Osteoblast (primary cell): Measurements from ENCODE around the gene SHE. TPM values are rescaled to one million over a fixed set of nuclear protein-coding genes. Genes with fewer than 3 reads are reported as not detected.

Experiments used
- DNase-seq: peaks from one replicate; pipeline ENCODE4 v3.0.0; 2011; ENCODE audit warnings: low spot score, mixed read lengths; ENCODE audit not compliant: insufficient read length; ENCODE audit errors: missing footprints
- H2AFZ ChIP-seq: 2 replicates; pipeline ENCODE4 v1.6.0; 2011; ENCODE audit warnings: mild to moderate bottlenecking, low read length
- H3K27ac ChIP-seq: 2 replicates; pipeline ENCODE4 v1.5.1; 2011; ENCODE audit warnings: mild to moderate bottlenecking, low read depth, low read length, moderate library complexity
- H3K27me3 ChIP-seq: 2 replicates; pipeline ENCODE4 v1.6.0; 2012; ENCODE audit warnings: mild to moderate bottlenecking, control low read depth, inconsistent platforms, low read length, moderate library complexity; ENCODE audit not compliant: insufficient read depth
- H3K36me3 ChIP-seq: 2 replicates; pipeline ENCODE4 v1.5.1; 2011; ENCODE audit warnings: mild to moderate bottlenecking, low read length, control low read depth, moderate library complexity; ENCODE audit not compliant: insufficient read depth
- H3K4me1 ChIP-seq: 2 replicates; pipeline ENCODE4 v1.5.1; 2011; ENCODE audit warnings: mild to moderate bottlenecking, low read length, control low read depth, moderate library complexity; ENCODE audit not compliant: insufficient read depth
- H3K4me2 ChIP-seq: 2 replicates; pipeline ENCODE4 v1.6.0; 2011; ENCODE audit warnings: mild to moderate bottlenecking, low read length; ENCODE audit not compliant: insufficient read depth
- H3K4me3 ChIP-seq: fragments of 200-600 bp; sonication (generic); 3 replicates; pipeline ENCODE4 v1.5.1; 2012; ENCODE audit warnings: mild to moderate bottlenecking, low read length, inconsistent platforms; ENCODE audit not compliant: insufficient read depth
- H3K79me2 ChIP-seq: 2 replicates; pipeline ENCODE4 v1.6.0; 2012; ENCODE audit warnings: mild to moderate bottlenecking, low read length, control low read depth, inconsistent platforms; ENCODE audit not compliant: insufficient read depth
- H3K9me3 ChIP-seq: 2 replicates; pipeline ENCODE4 v1.5.1; 2011; ENCODE audit warnings: low read depth, low read length, control low read depth
- H4K20me1 ChIP-seq: 2 replicates; pipeline ENCODE4 v1.6.0; 2012; ENCODE audit warnings: mild to moderate bottlenecking, low read length, control low read depth; ENCODE audit not compliant: insufficient read depth
- total RNA-seq: library from RNA; depleted of rRNA; stranded (reverse); fragments of >200 nt; gene quantifications from 2 replicates; pipeline ENCODE4 v1.2.3, GENCODE V29; 2012
- TF ChIP-seq, protein P1 (sequence below): IDR thresholded peaks from 2 replicates; pipeline ENCODE4 v1.5.1; 2011; ENCODE audit warnings: mild to moderate bottlenecking, low read depth, low read length, moderate library complexity; ENCODE audit errors: extremely low read depth

The SHE gene
- total RNA-seq, 1 donor, result not detected

DNA sequence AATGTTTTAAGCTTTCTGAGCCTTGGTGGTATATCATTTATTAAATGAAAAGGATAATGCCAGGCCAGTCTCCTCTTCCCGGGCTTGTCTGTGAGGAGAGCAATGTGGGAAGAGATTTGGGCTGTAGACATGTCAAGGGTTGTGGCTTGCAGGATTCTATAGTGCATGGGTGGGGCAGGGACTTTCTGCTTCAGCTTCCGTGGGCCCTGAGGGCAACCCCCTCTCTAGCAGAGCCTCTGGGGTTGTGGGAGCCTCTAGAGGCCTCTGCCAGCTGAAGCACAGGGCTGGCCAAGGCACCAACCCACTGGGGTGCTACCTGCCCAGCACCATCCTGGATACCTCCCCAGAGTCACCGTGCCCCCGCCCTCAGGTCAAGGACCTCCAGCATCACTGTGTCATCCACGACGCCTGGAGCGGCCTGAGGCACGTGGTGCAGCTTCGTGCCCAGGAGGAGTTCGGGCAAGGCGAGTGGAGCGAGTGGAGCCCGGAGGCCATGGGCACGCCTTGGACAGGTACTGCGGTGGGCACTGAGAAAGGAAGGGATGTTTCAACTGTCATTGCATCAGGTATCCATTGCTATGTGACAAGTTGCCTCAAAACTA is 66.5 kb downstream of the SHE start:
- no peak for DNase-seq
- Histone ChIP-seq H2AFZ (no peak overlapping the region), H3K79me2 (no peaks in the 10 kb centered on the region), H3K4me3 (no peak overlapping the region), H3K4me2 (no peak overlapping the region), H3K4me1 (peaks cover 24% of the 10 kb centered on the region), H4K20me1 (no peaks in the 10 kb centered on the region), H3K36me3 (no peaks in the 10 kb centered on the region), H3K9me3 (no peaks in the 10 kb centered on the region), H3K27me3 (no peaks in the 10 kb centered on the region), H3K27ac (no peak overlapping the region)
- TF ChIP-seq, protein P1, sequence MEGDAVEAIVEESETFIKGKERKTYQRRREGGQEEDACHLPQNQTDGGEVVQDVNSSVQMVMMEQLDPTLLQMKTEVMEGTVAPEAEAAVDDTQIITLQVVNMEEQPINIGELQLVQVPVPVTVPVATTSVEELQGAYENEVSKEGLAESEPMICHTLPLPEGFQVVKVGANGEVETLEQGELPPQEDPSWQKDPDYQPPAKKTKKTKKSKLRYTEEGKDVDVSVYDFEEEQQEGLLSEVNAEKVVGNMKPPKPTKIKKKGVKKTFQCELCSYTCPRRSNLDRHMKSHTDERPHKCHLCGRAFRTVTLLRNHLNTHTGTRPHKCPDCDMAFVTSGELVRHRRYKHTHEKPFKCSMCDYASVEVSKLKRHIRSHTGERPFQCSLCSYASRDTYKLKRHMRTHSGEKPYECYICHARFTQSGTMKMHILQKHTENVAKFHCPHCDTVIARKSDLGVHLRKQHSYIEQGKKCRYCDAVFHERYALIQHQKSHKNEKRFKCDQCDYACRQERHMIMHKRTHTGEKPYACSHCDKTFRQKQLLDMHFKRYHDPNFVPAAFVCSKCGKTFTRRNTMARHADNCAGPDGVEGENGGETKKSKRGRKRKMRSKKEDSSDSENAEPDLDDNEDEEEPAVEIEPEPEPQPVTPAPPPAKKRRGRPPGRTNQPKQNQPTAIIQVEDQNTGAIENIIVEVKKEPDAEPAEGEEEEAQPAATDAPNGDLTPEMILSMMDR, result no peak

DNA sequence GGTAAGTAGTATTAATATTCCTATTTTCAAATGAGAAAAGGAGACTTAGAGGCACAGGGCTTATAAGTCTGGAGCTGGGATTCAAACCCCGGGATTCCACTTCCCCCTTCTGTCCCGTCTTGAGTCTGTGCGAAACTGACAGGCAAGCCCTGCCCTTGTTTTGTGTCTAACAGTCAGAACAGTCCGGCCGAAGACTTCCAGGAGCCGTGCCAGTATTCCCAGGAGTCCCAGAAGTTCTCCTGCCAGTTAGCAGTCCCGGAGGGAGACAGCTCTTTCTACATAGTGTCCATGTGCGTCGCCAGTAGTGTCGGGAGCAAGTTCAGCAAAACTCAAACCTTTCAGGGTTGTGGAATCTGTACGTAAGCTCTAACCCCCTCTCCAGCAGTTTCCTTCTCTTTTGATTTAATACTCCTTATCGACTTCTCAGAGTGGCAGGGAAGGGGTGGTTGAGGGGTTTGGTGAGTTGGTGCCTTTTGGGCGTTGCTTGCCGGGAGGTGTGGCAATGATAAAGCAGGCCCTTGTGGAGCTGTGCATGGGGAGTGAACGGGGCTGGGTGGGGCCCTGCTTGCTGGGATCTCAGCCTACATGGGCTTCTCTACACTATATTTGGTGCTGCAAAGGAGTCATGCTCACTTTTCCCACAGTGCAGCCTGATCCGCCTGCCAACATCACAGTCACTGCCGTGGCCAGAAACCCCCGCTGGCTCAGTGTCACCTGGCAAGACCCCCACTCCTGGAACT is 67.7 kb downstream of the SHE start:
- peak overlapping the region; percentile 22 for H3K4me3 ChIP-seq
- H3K4me2 ChIP-seq, result peak overlapping the region; percentile 60
- peak overlapping the region; percentile 39 for H2AFZ ChIP-seq
- TF ChIP-seq, protein P1, result no peak
- DNase-seq, result peak; percentile 79
- no peaks in the 10 kb centered on the region for H4K20me1 ChIP-seq
- H3K27ac ChIP-seq, result peak overlapping the region; percentile 52
- H3K36me3 ChIP-seq, result no peaks in the 10 kb centered on the region
- no peaks in the 10 kb centered on the region for H3K27me3 ChIP-seq
- no peaks in the 10 kb centered on the region for H3K79me2 ChIP-seq
- H3K4me1 ChIP-seq, result peaks cover 26% of the 10 kb centered on the region
- no peaks in the 10 kb centered on the region for H3K9me3 ChIP-seq

DNA sequence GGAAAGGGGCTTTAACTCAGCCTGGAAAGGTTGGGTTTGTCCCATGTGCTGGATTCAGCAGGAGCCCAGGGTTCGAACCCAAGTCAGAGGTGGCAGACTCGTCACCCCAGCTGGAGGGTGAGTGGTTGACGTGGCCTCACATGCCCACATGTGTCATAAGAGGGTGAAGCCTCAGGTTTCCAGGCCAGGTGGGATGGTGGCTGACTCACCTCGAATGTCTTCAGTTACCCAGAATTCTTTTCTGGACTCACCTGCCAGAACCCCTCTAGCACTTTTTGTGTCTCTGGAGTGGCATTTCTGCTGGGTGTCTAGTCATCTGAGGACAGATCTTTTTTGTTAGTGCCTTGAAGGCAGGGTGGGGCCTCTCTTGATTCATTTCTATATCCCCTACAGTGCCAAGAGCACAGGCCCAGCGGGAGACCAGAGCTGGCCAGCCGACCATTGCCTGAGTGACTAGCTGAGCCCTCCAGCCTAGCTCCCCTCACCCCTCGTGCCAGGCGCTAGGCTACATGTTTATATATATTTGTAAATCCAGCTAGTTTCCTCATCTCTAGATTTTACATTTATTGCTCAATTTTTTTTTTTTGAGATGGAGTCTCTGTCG is 68.9 kb downstream of the SHE start:
- H3K27me3 ChIP-seq, result no peaks in the 10 kb centered on the region
- H3K4me2 ChIP-seq, result no peak overlapping the region
- no peak for DNase-seq
- H4K20me1 ChIP-seq, result no peaks in the 10 kb centered on the region
- H3K27ac ChIP-seq, result no peak overlapping the region
- H3K4me1 ChIP-seq, result peaks cover 26% of the 10 kb centered on the region
- H2AFZ ChIP-seq, result no peak overlapping the region
- peaks cover 4% of the 10 kb centered on the region for H3K79me2 ChIP-seq
- no peaks in the 10 kb centered on the region for H3K36me3 ChIP-seq
- no peaks in the 10 kb centered on the region for H3K9me3 ChIP-seq
- TF ChIP-seq, protein P1, result no peak
- H3K4me3 ChIP-seq, result no peak overlapping the region
